NCI-H2081 treated with DMSO at 0.1 percent for 48 hours (cell line): ENCODE results near the gene NFYA.

Experiments
- DNase-seq: peaks from one replicate; lab custom pipeline; 2025; lab: John Stamatoyannopoulos, UW

NFYA gene

DNA sequence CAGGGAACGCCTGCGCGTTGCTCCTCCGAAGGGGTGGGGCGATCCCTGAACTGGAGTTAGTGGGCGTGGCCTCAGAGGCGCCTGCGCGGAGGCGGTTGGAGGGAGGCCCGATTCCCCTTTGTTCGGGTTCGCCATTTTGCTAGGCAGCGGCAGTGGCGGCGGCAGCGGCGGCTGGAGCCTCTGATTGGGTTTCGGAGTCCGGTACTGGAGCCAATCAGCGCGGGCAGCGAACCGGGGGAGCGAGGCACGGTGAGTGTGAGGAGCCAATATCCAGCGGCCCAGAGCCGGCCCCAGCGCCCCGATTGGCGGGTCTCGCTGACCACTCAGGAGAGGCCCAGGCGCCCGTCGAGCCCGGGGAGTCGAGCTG, at the start of gene NFYA:
Gene NFYA (plus strand): TSS at position 139 of the 367 bp plus-strand sequence. CDS start 6,116 bp downstream, outside the sequence.
- DNase-seq = no peak

- no peak for DNase-seq
Observed at GRCh38 chr6:41023114-41023513, 49.7 kb upstream of the NFYA start.

GRCh38 chr6:41025966-41026530, 46.7 kb upstream of the NFYA start:
- DNase-seq = no peak

GRCh38 chr6:41027241-41027640, 45.5 kb upstream of the NFYA start:
- DNase-seq = no peak

- DNase-seq = no peak
Observed at GRCh38 chr6:41027799-41028560, 44.8 kb upstream of the NFYA start.

- DNase-seq = no peak
Observed at GRCh38 chr6:41028561-41029412, 44.0 kb upstream of the NFYA start.

DNA sequence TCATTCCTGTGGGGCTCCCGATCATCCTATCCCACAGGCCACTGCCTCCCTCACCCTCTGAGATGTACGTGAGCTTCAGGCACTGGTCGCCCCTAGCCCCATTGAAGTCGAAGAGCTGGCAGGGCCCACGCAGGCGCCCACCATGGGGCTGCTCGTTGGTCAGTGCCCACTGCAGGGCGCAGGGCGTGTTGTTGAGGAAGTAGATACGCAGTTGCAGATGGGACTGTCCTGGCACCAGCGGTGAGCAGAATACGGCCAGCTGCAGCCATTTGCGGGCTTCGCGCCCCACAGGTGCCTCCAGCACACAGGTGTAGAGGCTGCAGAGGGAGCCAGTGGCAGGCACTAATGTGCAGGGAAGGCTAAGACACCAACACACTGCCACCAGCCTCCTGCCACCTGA, 39.9 kb upstream of the NFYA start:
- DNase-seq = no peak

DNA sequence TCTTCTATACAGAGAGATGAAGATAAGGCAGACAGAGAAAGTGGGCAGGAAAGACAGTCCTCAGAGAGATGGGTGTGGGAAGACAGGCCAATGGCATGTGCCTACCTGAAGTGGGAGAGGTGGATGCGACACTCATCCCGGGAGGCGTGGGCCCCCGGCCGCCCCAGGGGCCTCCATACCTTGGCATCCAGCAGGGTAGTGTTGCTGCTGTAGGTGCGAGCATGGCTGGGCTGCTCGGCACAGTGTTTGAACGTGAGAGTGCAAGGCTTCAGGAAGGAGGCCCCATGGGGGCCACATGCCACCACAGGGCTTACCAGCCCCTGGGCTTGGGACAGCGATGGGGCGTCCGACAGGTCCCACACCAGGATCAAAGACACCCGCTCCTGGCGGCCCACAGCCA, 39.0 kb upstream of the NFYA start:
- DNase-seq = no peak

GRCh38 chr6:41036186-41036585, 36.6 kb upstream of the NFYA start:
- DNase-seq = no peak

GRCh38 chr6:41036601-41037000, 36.2 kb upstream of the NFYA start:
- DNase-seq = no peak

GRCh38 chr6:41037107-41037900, 35.5 kb upstream of the NFYA start:
- no peak for DNase-seq

DNA sequence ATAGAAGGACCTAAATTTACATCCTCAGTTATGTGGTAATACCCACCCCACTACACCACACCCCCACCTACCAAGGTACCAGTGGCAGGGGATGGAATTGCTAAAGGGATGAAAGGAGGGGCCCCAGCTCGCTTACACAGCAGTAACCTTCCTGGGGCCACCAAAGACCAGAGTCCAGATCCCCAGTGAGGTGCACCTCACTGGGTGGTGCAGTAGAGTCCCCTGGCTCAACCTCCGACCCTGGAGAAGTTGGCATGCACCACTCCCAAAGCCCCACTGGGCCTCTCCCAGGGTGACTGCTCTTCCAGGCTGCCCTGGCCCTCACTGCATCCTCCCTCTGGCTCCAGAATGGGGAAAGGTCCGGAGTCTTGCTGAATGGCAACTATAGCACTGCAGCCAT, 34.6 kb upstream of the NFYA start:
- no peak for DNase-seq

DNA sequence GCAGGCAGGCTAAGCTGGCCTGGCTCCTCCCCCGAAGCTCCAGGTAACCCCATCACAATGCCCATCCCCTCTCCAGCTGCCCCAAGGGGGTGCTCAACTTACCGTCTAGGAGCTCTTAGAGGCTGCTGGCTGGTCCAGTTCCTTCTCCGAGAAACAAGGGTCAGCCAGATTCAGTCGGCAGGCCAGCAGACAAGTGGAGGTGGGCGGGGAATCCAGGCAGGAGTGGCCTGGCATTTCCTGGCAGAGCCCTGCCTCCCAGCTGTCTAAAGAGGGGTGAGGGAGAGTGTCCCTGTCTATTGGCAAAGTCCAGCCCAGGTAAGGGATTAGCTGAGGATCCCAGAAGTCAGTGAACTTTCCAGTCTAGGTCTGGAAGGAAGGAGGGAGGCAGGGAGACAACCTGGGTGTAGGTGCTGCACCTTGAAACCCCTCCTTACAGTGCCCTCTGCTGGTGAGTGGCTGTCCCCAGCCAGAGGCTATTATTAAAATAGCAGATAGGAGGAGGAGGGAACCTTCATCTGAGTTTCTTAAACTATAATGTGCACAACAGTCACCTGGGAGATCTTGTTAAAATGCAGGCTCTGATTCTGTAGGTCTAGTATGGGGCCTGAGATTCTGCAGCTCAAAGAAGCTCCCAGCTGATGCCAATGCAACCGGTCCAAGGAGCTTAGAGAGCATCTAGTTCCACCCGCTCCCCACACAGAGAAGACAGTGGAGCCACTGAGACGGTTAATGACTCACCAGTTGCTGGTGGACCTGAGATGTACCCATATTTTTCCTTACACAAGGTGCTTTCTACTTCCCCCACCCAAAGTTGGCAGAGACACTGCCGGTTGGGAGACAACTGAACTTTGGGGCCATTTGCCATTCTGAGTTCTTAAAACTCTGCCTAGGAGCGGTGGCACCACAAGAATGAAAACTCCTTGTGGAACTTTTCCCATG, 33.4 kb upstream of the NFYA start, which contains the start of gene UNC5CL:
Gene UNC5CL (minus strand): TSS at position 162 of the 939 bp plus-strand sequence. CDS start 4,147 bp downstream, outside the sequence.
- no peak for DNase-seq

DNA sequence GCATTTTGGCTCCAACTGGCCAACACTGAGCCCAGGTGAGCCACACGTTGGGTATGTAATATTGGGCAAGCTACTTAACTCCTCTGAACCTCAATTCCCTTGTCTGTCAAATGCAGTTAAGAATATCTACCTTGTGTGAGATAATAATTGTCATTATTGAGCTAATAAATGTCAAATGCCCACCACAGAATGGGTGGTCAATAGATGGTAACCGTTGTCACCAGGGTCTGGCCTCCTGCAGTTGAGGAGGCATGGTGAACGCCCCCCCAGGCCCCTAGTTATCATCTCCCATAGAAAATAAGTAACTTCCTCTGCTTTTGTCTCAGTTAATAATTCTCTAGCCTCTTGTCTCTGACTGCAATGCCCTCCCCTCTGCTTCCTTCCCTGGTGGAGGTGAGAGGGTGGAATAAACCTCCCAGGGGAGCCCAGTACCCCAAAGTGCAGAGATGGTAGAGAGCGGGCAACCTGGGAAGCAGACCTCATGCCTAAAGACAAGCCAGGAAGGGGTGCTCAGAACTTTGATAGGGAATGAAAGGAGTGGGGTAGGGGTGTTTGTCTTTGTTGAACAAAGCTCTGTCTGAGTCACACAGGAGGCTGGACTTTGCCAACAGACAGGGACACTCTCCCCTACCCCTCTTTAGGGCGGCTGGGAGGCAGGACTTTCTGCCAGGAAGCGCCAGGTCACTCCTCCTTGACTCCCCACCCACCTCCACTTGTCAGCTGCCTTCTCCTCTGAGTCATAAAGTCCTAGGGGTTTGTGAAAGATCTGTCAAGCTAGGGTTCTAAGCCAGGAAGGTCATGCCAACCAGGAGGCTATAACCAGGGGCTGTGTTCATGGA, 32.5 kb upstream of the NFYA start:
- DNase-seq = no peak

- no peak for DNase-seq
Observed at GRCh38 chr6:41040940-41041536, 31.7 kb upstream of the NFYA start.

DNA sequence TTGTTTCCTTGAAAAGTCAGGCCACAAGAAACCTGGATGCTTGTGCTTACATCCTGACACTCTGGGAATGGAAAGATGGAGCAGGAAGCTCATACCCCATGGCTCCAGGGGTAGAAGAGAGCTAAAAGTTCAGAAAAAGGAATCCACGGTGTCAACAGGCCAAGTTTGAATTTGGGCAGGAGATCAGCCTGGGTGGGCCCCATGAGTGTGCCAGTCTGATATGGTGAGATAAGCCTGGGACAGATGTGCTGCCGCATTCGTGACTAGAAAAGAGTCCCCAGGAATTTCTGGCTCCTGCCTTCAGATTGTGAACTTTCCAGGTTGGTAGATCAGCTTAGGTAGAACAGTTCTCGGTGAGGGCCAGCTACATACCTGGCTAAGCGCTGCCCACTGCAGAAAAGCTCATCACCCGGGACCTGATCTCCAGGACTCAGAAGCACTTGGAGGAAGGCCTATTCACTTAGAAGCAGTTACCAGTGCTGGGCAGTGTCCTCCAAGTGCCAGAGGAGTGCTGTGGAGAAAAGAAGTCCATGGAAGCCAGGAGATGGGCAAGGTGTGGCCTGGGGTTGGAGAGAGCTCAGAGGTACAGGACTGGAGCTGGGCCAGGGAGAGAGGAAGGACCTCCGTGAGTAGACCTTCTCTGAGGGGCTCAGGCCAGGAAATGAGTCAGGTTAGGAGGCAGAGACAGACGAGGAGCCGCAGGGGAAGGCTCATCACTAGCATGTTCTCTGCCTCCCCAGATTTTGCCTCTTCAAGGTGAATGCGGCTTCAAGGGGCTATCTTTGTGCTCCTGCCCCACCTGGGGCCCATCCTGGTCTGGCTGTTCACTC, 30.3 kb upstream of the NFYA start, which contains the start of gene TSPO2:
Gene TSPO2 (plus strand): TSS at position 242 of the 830 bp plus-strand sequence. CDS start 519 bp downstream, at position 761.
- DNase-seq = no peak

DNA sequence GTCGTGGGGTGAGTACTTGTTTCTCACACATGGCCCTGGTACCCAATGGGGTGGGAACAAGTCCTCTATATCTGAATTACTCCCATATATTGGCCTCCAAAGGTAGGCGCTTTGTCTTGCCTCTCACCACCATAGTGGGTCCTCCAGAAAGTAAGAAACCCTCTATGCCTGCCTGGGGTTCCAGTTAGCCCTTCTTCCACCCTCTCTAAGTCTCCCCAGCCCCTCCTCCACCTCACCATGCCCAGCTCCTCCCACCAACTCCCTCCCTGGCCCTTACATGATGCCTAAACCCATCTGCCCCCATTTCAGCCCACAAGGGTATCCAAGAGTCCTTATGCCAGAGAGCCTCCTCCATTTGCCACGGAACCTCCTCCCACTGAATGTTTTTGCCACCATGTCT, 29.6 kb upstream of the NFYA start:
- no peak for DNase-seq

GRCh38 chr6:41045664-41046063, 27.1 kb upstream of the NFYA start:
- DNase-seq = no peak
